HG03439 (cell line): ENCODE results near the gene JARID2.

Source experiments
- ATAC-seq: cut with Tn5 transposase; IDR thresholded peaks from one replicate; pipeline ENCODE4 v1.9.1; 2021; ENCODE audit warnings: mild to moderate bottlenecking, moderate library complexity; ENCODE audit not compliant: unreplicated experiment

Gene JARID2

GRCh38 chr6:15246666-15247499 is 1.0 kb downstream of the JARID2 start:
- no peak for ATAC-seq

- peak; percentile 9 for ATAC-seq
Measured at GRCh38 chr6:15247500-15248450, 1.9 kb downstream of the JARID2 start.

- ATAC-seq: peak; percentile 40
Measured at GRCh38 chr6:15248451-15249370, 2.8 kb downstream of the JARID2 start.

GRCh38 chr6:15249371-15250019 is 3.6 kb downstream of the JARID2 start:
- ATAC-seq: no peak

- ATAC-seq: no peak
Measured at GRCh38 chr6:15250187-15251168, 4.6 kb downstream of the JARID2 start.

- no peak for ATAC-seq
Measured at GRCh38 chr6:15252195-15252594, 6.3 kb downstream of the JARID2 start.

GRCh38 chr6:15253203-15254022 is 7.5 kb downstream of the JARID2 start:
- ATAC-seq: no peak

- ATAC-seq: peak; percentile 32
Measured at GRCh38 chr6:15254070-15254975, 8.5 kb downstream of the JARID2 start.

- ATAC-seq: peak; percentile 43
Measured at GRCh38 chr6:15255481-15255880, 9.6 kb downstream of the JARID2 start.

- no peak for ATAC-seq
Measured at GRCh38 chr6:15255909-15256395, 10.1 kb downstream of the JARID2 start.

GRCh38 chr6:15256538-15257271 is 10.8 kb downstream of the JARID2 start:
- no peak for ATAC-seq

- ATAC-seq: no peak
Measured at GRCh38 chr6:15257357-15258132, 11.7 kb downstream of the JARID2 start.

GRCh38 chr6:15259766-15260098 is 13.9 kb downstream of the JARID2 start:
- ATAC-seq: no peak

- no peak for ATAC-seq
Measured at GRCh38 chr6:15260099-15260821, 14.4 kb downstream of the JARID2 start.

GRCh38 chr6:15263780-15264374 is 18.0 kb downstream of the JARID2 start:
- no peak for ATAC-seq
